ENCODE measurements around the gene CAGE1.
"Not testable (repeated sequence)": the region's sequence is repeated elsewhere in the genome, so short reads cannot be mapped to it uniquely, and the experiment has no call there.

CAGE1 gene

GRCh38 chr6:7343546-7344475 lies 45.7 kb downstream of the CAGE1 start:
- no peak for DNase-seq (ENCODE audit: low read depth, low spot score)
- no peak for TF ChIP-seq CTCF (IDR thresholded peaks at IDR 0.05; ENCODE audit: insufficient read depth, low read length, missing control alignments)
- POLR2A ChIA-PET = no interaction called here
- no peak overlapping the region for H3K4me3 ChIP-seq (ENCODE audit: low read depth, low read length)
- CTCF ChIA-PET = no interaction called here

- no peak for DNase-seq (ENCODE audit: low read depth, low spot score)
- no peak overlapping the region for H3K4me3 ChIP-seq (ENCODE audit: low read depth, low read length)
- ChIA-PET CTCF (interaction anchor here (0.9 to 1.3 kb wide), 2 partner anchors 18 to 126 kb away, joined by 3 read pairs; no protein-coding TSS in a partner anchor), POLR2A (interaction anchor here (0.9 kb wide), 1 partner anchor 47 kb away, joined by 3 read pairs; the partner anchor contains the start of genes CAGE1 and RIOK1)
- TF ChIP-seq CTCF (IDR thresholded peaks at IDR 0.05; ENCODE audit: insufficient read depth, low read length, missing control alignments) = no peak
Observed at GRCh38 chr6:7341989-7342742, 47.4 kb downstream of the CAGE1 start.

GRCh38 chr6:7341271-7341670 lies 48.3 kb downstream of the CAGE1 start:
- ChIA-PET POLR2A (interaction anchor here (0.9 kb wide), 1 partner anchor 48 kb away, joined by 3 read pairs; the partner anchor contains the start of genes CAGE1 and RIOK1), CTCF (interaction anchor here (0.9 to 1.3 kb wide), 2 partner anchors 17 to 127 kb away, joined by 3 read pairs; no protein-coding TSS in a partner anchor)
- DNase-seq (ENCODE audit: low read depth, low spot score) = no peak
- H3K4me3 ChIP-seq (ENCODE audit: low read depth, low read length) = no peak overlapping the region
- TF ChIP-seq CTCF (IDR thresholded peaks at IDR 0.05; ENCODE audit: insufficient read depth, low read length, missing control alignments) = no peak

- DNase-seq (ENCODE audit: low read depth, low spot score); H3K4me3 ChIP-seq (ENCODE audit: low read depth, low read length); POLR2A ChIA-PET: not testable (repeated sequence)
- peak; percentile 26 for TF ChIP-seq CTCF (IDR thresholded peaks at IDR 0.05; ENCODE audit: insufficient read depth, low read length, missing control alignments)
- CTCF ChIA-PET = interaction anchor here (0.6 kb wide), 1 partner anchor 16 kb away, joined by 5 read pairs; no protein-coding TSS in a partner anchor
Observed at GRCh38 chr6:7339007-7339732, 50.4 kb downstream of the CAGE1 start.

GRCh38 chr6:7338031-7338430 lies 51.5 kb downstream of the CAGE1 start:
- ChIA-PET CTCF (interaction anchor here (1.2 kb wide), 1 partner anchor 26 kb away, joined by 3 read pairs; no protein-coding TSS in a partner anchor), POLR2A (no interaction called here)
- no peak for TF ChIP-seq CTCF (IDR thresholded peaks at IDR 0.05; ENCODE audit: insufficient read depth, low read length, missing control alignments)
- H3K4me3 ChIP-seq (ENCODE audit: low read depth, low read length) = no peak overlapping the region
- DNase-seq (ENCODE audit: low read depth, low spot score) = no peak

Data from AG04449 (cell line).